B cell (primary cell): ENCODE results near the gene SPEM2.

Experiments
- EZH2 ChIP-seq: IDR thresholded peaks from 2 replicates; pipeline ENCODE4 v1.6.1; 2012; ENCODE audit warnings: borderline replicate concordance, low read depth, mild to moderate bottlenecking, moderate library complexity, low read length; ENCODE audit not compliant: insufficient read depth, poor library complexity, severe bottlenecking
- TF ChIP-seq, protein P1 (sequence below): fragments of 200-600 bp; IDR thresholded peaks from one replicate; pipeline ENCODE4 v1.8.0; 2022; ENCODE audit warnings: antibody characterized with exemption, mild to moderate bottlenecking

DNA sequence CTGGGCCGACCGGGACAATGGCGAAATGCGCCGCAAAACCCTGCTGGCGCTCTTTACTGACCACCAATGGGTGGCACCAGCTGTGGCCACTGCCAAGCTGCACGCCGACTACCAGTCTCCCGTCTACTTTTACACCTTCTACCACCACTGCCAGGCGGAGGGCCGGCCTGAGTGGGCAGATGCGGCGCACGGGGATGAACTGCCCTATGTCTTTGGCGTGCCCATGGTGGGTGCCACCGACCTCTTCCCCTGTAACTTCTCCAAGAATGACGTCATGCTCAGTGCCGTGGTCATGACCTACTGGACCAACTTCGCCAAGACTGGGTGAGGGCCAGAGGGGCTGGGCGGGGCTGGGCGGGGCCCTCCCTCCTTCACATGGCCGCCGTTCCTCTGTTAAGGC, 9.6 kb upstream of the SPEM2 start:
- TF ChIP-seq, protein P1, sequence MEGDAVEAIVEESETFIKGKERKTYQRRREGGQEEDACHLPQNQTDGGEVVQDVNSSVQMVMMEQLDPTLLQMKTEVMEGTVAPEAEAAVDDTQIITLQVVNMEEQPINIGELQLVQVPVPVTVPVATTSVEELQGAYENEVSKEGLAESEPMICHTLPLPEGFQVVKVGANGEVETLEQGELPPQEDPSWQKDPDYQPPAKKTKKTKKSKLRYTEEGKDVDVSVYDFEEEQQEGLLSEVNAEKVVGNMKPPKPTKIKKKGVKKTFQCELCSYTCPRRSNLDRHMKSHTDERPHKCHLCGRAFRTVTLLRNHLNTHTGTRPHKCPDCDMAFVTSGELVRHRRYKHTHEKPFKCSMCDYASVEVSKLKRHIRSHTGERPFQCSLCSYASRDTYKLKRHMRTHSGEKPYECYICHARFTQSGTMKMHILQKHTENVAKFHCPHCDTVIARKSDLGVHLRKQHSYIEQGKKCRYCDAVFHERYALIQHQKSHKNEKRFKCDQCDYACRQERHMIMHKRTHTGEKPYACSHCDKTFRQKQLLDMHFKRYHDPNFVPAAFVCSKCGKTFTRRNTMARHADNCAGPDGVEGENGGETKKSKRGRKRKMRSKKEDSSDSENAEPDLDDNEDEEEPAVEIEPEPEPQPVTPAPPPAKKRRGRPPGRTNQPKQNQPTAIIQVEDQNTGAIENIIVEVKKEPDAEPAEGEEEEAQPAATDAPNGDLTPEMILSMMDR: no peak
- no peak for TF ChIP-seq EZH2
